H1 (cell line): ENCODE measurements around the gene SLC13A4. TPM values are rescaled to one million over a fixed set of nuclear protein-coding genes. Genes with fewer than 3 reads are reported as not detected.

ENCODE experiments used
- CHD7 ChIP-seq: fragments of 300-600 bp; sonication (generic); IDR thresholded peaks from 2 replicates; pipeline ENCODE4 v1.7.1; 2012; ENCODE audit warnings: low read length, moderate library complexity, mild to moderate bottlenecking, inconsistent platforms; ENCODE audit not compliant: insufficient replicate concordance
- GABPA ChIP-seq: IDR thresholded peaks from 2 replicates; pipeline ENCODE4 v1.6.1; 2011; ENCODE audit warnings: mild to moderate bottlenecking, low read length, moderate library complexity, borderline replicate concordance; ENCODE audit not compliant: insufficient read depth
- SP1 ChIP-seq: IDR thresholded peaks from 2 replicates; pipeline ENCODE4 v1.6.1; 2011; ENCODE audit warnings: low read depth, low read length
- SP4 ChIP-seq: IDR thresholded peaks from 2 replicates; pipeline ENCODE4 v1.6.1; 2012; ENCODE audit warnings: low read length, inconsistent platforms
- TEAD4 ChIP-seq: IDR thresholded peaks from 2 replicates; pipeline ENCODE4 v1.6.1; 2012; ENCODE audit warnings: low read depth, low read length, inconsistent platforms, mixed read lengths
- polyA plus RNA-seq, 7 experiments: library from polyadenylated mRNA; depleted of rRNA in 3 of 7; stranded (reverse) in 5 of 7; unstranded in 2 of 7; fragments of >200 nt in 5 of 7; fragments of 200-250 nt in 2 of 7; gene quantifications; 1 replicate in 5 of 7; 2 replicates in 1 of 7; 4 replicates in 1 of 7; pipeline versions ENCODE4 v1.2.1 to v1.2.3, GENCODE V29; 2011 to 2013; ENCODE audit warnings: missing spikeins in 2 of 7, mixed read lengths in 2 of 7
- total RNA-seq: library from RNA; stranded (reverse); fragmentation: NEBNext Ultra II Directional; extraction: Animal tissue kit (Norgen Biotek cat#: 25700); gene quantifications from 2 replicates; pipeline ENCODE4 v1.2.1, GENCODE V29; 2021

Gene SLC13A4
- total and polyA plus RNA-seq, 2 of the 8 experiments (the other 6 are each of a cell fraction or from before 2014, with no cell fraction given), result 3.9 to 7.5 TPM

GRCh38 chr7:135736586-135737305 is 8.8 kb upstream of the SLC13A4 start (continued):
- TF ChIP-seq CHD7 (no peak), SP4 (no peak), TEAD4 (no peak), SP1 (no peak), GABPA (no peak)
